OCI-LY3 (cell line): ENCODE results near the gene PLEK2.

Experiments
- CTCF ChIP-seq: fragments of 200-600, 300-600 bp; sonication (generic); IDR thresholded peaks from 2 replicates; pipeline ENCODE4 v1.5.1; 2014; ENCODE audit warnings: antibody characterized with exemption, low read length, low read depth
- EZH2phosphoT487 ChIP-seq: fragments of 200-600 bp; shearing (Covaris generic); IDR thresholded peaks from 2 replicates; pipeline ENCODE4 v1.6.1; 2018; ENCODE audit warnings: antibody characterized with exemption, mixed run types, low read depth

- no peak for TF ChIP-seq CTCF
- no peak for TF ChIP-seq EZH2phosphoT487
Measured at GRCh38 chr14:67405771-67406170, 6.2 kb downstream of the PLEK2 start.
